Measurements from ENCODE around the gene GPR84. TPM values are rescaled to one million over a fixed set of nuclear protein-coding genes. Genes with fewer than 3 reads are reported as not detected.

The GPR84 gene
- total RNA-seq, 2 experiments from 2014 or later = 2.4 to 2.6 TPM

- Mint-ChIP-seq H3K27me3 (peaks cover 3% of the 10 kb centered on the region), H3K27ac (no peak overlapping the region), H3K4me1 (ENCODE audit: low read depth) (peaks cover 27% of the 10 kb centered on the region), H3K4me3 (no peak overlapping the region), H3K9me3 (no peaks in the 10 kb centered on the region), H3K36me3 (no peaks in the 10 kb centered on the region)
- intact Hi-C loops (cut with micrococcal nuclease) = no loop called here
- ChIA-PET POLR2A (interaction anchor here (1.0 to 1.4 kb wide), 2 partner anchors 11 to 150 kb away, joined by 3 to 4 read pairs; no protein-coding TSS in a partner anchor), CTCF (interaction anchor here (0.8 to 2.2 kb wide), 22 partner anchors 8 to 170 kb away, joined by 3 to 29 read pairs (median 6); partner anchors contain the start of genes COPZ1, NFE2 and ZNF385A)
- DNase-seq = no peak
Measured at GRCh38 chr12:54371328-54372112, 7.2 kb upstream of the GPR84 start.

GRCh38 chr12:54370171-54370730 is 6.0 kb upstream of the GPR84 start:
- peaks cover 27% of the 10 kb centered on the region for H3K4me1 Mint-ChIP-seq (ENCODE audit: low read depth)
- no peaks in the 10 kb centered on the region for H3K9me3 Mint-ChIP-seq
- peak overlapping the region; percentile 36 for H3K4me3 Mint-ChIP-seq
- no peaks in the 10 kb centered on the region for H3K36me3 Mint-ChIP-seq
- no peak overlapping the region for H3K27ac Mint-ChIP-seq
- ChIA-PET POLR2A (interaction anchor here (0.9 kb wide), 1 partner anchor 83 kb away, joined by 3 read pairs; no protein-coding TSS in a partner anchor), CTCF (interaction anchor here (0.8 to 2.0 kb wide), 21 partner anchors 8 to 162 kb away, joined by 3 to 29 read pairs (median 5); partner anchors contain the start of genes COPZ1, NFE2 and ZNF385A)
- peak; percentile 30 for DNase-seq
- peaks cover 3% of the 10 kb centered on the region for H3K27me3 Mint-ChIP-seq
- intact Hi-C loops (cut with micrococcal nuclease) = no loop called here

- H3K4me1 Mint-ChIP-seq (ENCODE audit: low read depth) = peaks cover 32% of the 10 kb centered on the region
- H3K27me3 Mint-ChIP-seq = peaks cover 3% of the 10 kb centered on the region
- no peak overlapping the region for H3K4me3 Mint-ChIP-seq
- H3K36me3 Mint-ChIP-seq = no peaks in the 10 kb centered on the region
- no peaks in the 10 kb centered on the region for H3K9me3 Mint-ChIP-seq
- intact Hi-C loops (cut with micrococcal nuclease) = loop anchor here (2.0 to 10.0 kb wide), 2 partner anchors 45 to 365 kb away; partner anchors contain the start of genes COPZ1, HOXC8 and HOXC9
- CTCF ChIA-PET = interaction anchor here (0.9 to 2.0 kb wide), 6 partner anchors 10 to 77 kb away, joined by 3 to 29 read pairs (median 8); no protein-coding TSS in a partner anchor
- DNase-seq = no peak
- POLR2A ChIA-PET = no interaction called here
- H3K27ac Mint-ChIP-seq = no peak overlapping the region
Measured at GRCh38 chr12:54369597-54370131, 5.4 kb upstream of the GPR84 start.

- ChIA-PET POLR2A (no interaction called here), CTCF (interaction anchor here (0.6 to 3.0 kb wide), 34 partner anchors 8 to 161 kb away, joined by 3 to 96 read pairs (median 6); partner anchors contain the start of genes CBX5, COPZ1, HNRNPA1 and NFE2)
- H3K27ac Mint-ChIP-seq = no peak overlapping the region
- peaks cover 3% of the 10 kb centered on the region for H3K27me3 Mint-ChIP-seq
- no peaks in the 10 kb centered on the region for H3K36me3 Mint-ChIP-seq
- H3K4me3 Mint-ChIP-seq = no peak overlapping the region
- peaks cover 39% of the 10 kb centered on the region for H3K4me1 Mint-ChIP-seq (ENCODE audit: low read depth)
- intact Hi-C loops (cut with micrococcal nuclease) = loop anchor here (1.0 to 10.0 kb wide), 8 partner anchors 10 to 364 kb away; partner anchors contain the start of genes COPZ1, HOXC8 and HOXC9
- H3K9me3 Mint-ChIP-seq = no peaks in the 10 kb centered on the region
- peak; percentile 93 for DNase-seq
Measured at GRCh38 chr12:54368709-54369596, 4.7 kb upstream of the GPR84 start.

- H3K9me3 Mint-ChIP-seq = no peaks in the 10 kb centered on the region
- CTCF ChIA-PET = interaction anchor here (0.6 to 3.0 kb wide), 33 partner anchors 8 to 160 kb away, joined by 3 to 96 read pairs (median 6); partner anchors contain the start of genes COPZ1, HNRNPA1 and NFE2
- peaks cover 3% of the 10 kb centered on the region for H3K27me3 Mint-ChIP-seq
- POLR2A ChIA-PET = no interaction called here
- no peak for DNase-seq
- intact Hi-C loops (cut with micrococcal nuclease) = loop anchor here (1.0 to 10.0 kb wide), 8 partner anchors 9 to 363 kb away; partner anchors contain the start of genes COPZ1, HOXC8 and HOXC9
- H3K27ac Mint-ChIP-seq = no peak overlapping the region
- H3K4me3 Mint-ChIP-seq = no peak overlapping the region
- peaks cover 40% of the 10 kb centered on the region for H3K4me1 Mint-ChIP-seq (ENCODE audit: low read depth)
- no peaks in the 10 kb centered on the region for H3K36me3 Mint-ChIP-seq
Measured at GRCh38 chr12:54368025-54368708, 3.9 kb upstream of the GPR84 start.

GRCh38 chr12:54363618-54364017 is 668 bp downstream of the GPR84 start:
- Mint-ChIP-seq H3K27ac (no peak overlapping the region), H3K4me3 (peak overlapping the region; percentile 57), H3K4me1 (ENCODE audit: low read depth) (peaks cover 32% of the 10 kb centered on the region), H3K27me3 (no peaks in the 10 kb centered on the region), H3K36me3 (no peaks in the 10 kb centered on the region), H3K9me3 (no peaks in the 10 kb centered on the region)
- DNase-seq = no peak
- POLR2A ChIA-PET = no interaction called here
- CTCF ChIA-PET = interaction anchor here (1.4 to 8.3 kb wide), 3 partner anchors 16 to 70 kb away, joined by 4 to 76 read pairs (median 29); no protein-coding TSS in a partner anchor
- intact Hi-C loops (cut with micrococcal nuclease) = loop anchor here (10.0 kb wide), 1 partner anchor 359 kb away; the partner anchor contains the start of genes HOXC8 and HOXC9

- intact Hi-C loops (cut with micrococcal nuclease) = loop anchor here (10.0 kb wide), 1 partner anchor 358 kb away; the partner anchor contains the start of genes HOXC8 and HOXC9
- ChIA-PET POLR2A (no interaction called here), CTCF (interaction anchor here (1.0 to 8.3 kb wide), 8 partner anchors 17 to 157 kb away, joined by 3 to 76 read pairs (median 5); partner anchors contain the start of gene COPZ1)
- no peak overlapping the region for H3K4me3 Mint-ChIP-seq
- peaks cover 26% of the 10 kb centered on the region for H3K4me1 Mint-ChIP-seq (ENCODE audit: low read depth)
- no peaks in the 10 kb centered on the region for H3K9me3 Mint-ChIP-seq
- H3K27me3 Mint-ChIP-seq = no peaks in the 10 kb centered on the region
- H3K36me3 Mint-ChIP-seq = no peaks in the 10 kb centered on the region
- DNase-seq = no peak
- H3K27ac Mint-ChIP-seq = no peak overlapping the region
Measured at GRCh38 chr12:54363047-54363446, 1.2 kb downstream of the GPR84 start.

- Mint-ChIP-seq H3K27ac (peak overlapping the region; percentile 46), H3K4me1 (ENCODE audit: low read depth) (peaks cover 26% of the 10 kb centered on the region), H3K4me3 (peak overlapping the region; percentile 28), H3K27me3 (no peaks in the 10 kb centered on the region), H3K36me3 (no peaks in the 10 kb centered on the region), H3K9me3 (no peaks in the 10 kb centered on the region)
- POLR2A ChIA-PET = no interaction called here
- CTCF ChIA-PET = interaction anchor here (0.6 to 8.3 kb wide), 16 partner anchors 8 to 146 kb away, joined by 3 to 76 read pairs (median 4); partner anchors contain the start of gene COPZ1
- intact Hi-C loops (cut with micrococcal nuclease) = loop anchor here (10.0 kb wide), 1 partner anchor 356 kb away; the partner anchor contains the start of genes HOXC8 and HOXC9
- peak; percentile 80 for DNase-seq
Measured at GRCh38 chr12:54360717-54361456, 3.4 kb downstream of the GPR84 start.

- CTCF ChIA-PET = interaction anchor here (0.6 to 8.3 kb wide), 19 partner anchors 9 to 145 kb away, joined by 3 to 76 read pairs (median 5); partner anchors contain the start of gene COPZ1
Measured at GRCh38 chr12:54359762-54360351, 4.4 kb downstream of the GPR84 start.

More at GRCh38 chr12:54359762-54360351, 4.4 kb downstream of the GPR84 start:
- H3K27ac Mint-ChIP-seq = peak overlapping the region; percentile 19
- intact Hi-C loops (cut with micrococcal nuclease) = loop anchor here (1.0 to 10.0 kb wide), 7 partner anchors 8 to 355 kb away; partner anchors contain the start of genes CBX5, HNRNPA1, HOXC8 and HOXC9
- no peaks in the 10 kb centered on the region for H3K27me3 Mint-ChIP-seq
- no peaks in the 10 kb centered on the region for H3K9me3 Mint-ChIP-seq
- no peaks in the 10 kb centered on the region for H3K36me3 Mint-ChIP-seq
- DNase-seq = no peak
- POLR2A ChIA-PET = interaction anchor here (0.9 to 2.7 kb wide), 8 partner anchors 14 to 108 kb away, joined by 3 to 23 read pairs (median 6); partner anchors contain the start of genes CBX5, COPZ1 and HNRNPA1
- H3K4me1 Mint-ChIP-seq (ENCODE audit: low read depth) = peaks cover 23% of the 10 kb centered on the region
- H3K4me3 Mint-ChIP-seq = no peak overlapping the region

Data from activated CD4-positive, alpha-beta memory T cell treated with anti-CD3 and anti-CD28 coated beads for 36 hours (primary cell).